H9 (cell line): ENCODE data around the gene AFF4. TPM values are rescaled to one million over a fixed set of nuclear protein-coding genes. Genes with fewer than 3 reads are reported as not detected.

Experiments
- DNase-seq: peaks from one replicate; pipeline ENCODE4 v3.0.0-alpha.2; 2017
- H2AFZ ChIP-seq: one replicate; pipeline ENCODE4 v1.6.1; 2013; ENCODE audit warnings: mild to moderate bottlenecking, low read length, control low read depth, moderate library complexity
- H2AK5ac ChIP-seq: 2 replicates; pipeline ENCODE4 v1.6.1; 2013; ENCODE audit warnings: low read length, control low read depth, mixed read lengths; ENCODE audit not compliant: insufficient read length
- H2BK120ac ChIP-seq: one replicate; pipeline ENCODE4 v1.6.1; 2013; ENCODE audit warnings: low read depth, mild to moderate bottlenecking, low read length, control low read depth, inconsistent platforms; ENCODE audit not compliant: poor library complexity, severe bottlenecking
- H2BK12ac ChIP-seq: 2 replicates; pipeline ENCODE4 v1.6.1; 2013; ENCODE audit warnings: low read length, control low read depth, mixed read lengths, low read depth; ENCODE audit not compliant: insufficient read length
- H2BK15ac ChIP-seq: 2 replicates; pipeline ENCODE4 v1.6.1; 2013; ENCODE audit warnings: low read depth, low read length, control low read depth
- H2BK20ac ChIP-seq: one replicate; pipeline ENCODE4 v1.6.1; 2013; ENCODE audit warnings: low read depth, mild to moderate bottlenecking, low read length, control low read depth, inconsistent platforms; ENCODE audit not compliant: poor library complexity, severe bottlenecking
- H2BK5ac ChIP-seq: 2 replicates; pipeline ENCODE4 v1.6.1; 2013; ENCODE audit warnings: low read length, control low read depth, mixed read lengths; ENCODE audit not compliant: insufficient read length
- H3K14ac ChIP-seq: 2 replicates; pipeline ENCODE4 v1.6.1; 2013; ENCODE audit warnings: low read length, control low read depth; ENCODE audit not compliant: insufficient read depth
- H3K18ac ChIP-seq: 2 replicates; pipeline ENCODE4 v1.6.1; 2013; ENCODE audit warnings: low read depth, mild to moderate bottlenecking, mixed read lengths, low read length, control low read depth; ENCODE audit not compliant: insufficient read length
- H3K23ac ChIP-seq: 2 replicates; pipeline ENCODE4 v1.6.1; 2013; ENCODE audit warnings: low read length, control low read depth, mixed read lengths, low read depth; ENCODE audit not compliant: insufficient read length
- H3K23me2 ChIP-seq: 2 replicates; pipeline ENCODE4 v1.6.1; 2013; ENCODE audit warnings: low read depth, mild to moderate bottlenecking, mixed read lengths, low read length, control low read depth; ENCODE audit not compliant: insufficient read length, poor library complexity, severe bottlenecking
- H3K27ac ChIP-seq: 2 replicates; pipeline ENCODE4 v1.5.1; 2013; ENCODE audit warnings: low read length, control low read depth, mixed read lengths, low read depth; ENCODE audit not compliant: insufficient read length
- H3K27me3 ChIP-seq: 2 replicates; pipeline ENCODE4 v1.6.1; 2013; ENCODE audit warnings: low read length, control low read depth, inconsistent platforms; ENCODE audit not compliant: insufficient read depth
- H3K4ac ChIP-seq: 2 replicates; pipeline ENCODE4 v1.6.1; 2013; ENCODE audit warnings: low read depth, mild to moderate bottlenecking, control low read depth, inconsistent platforms, low read length, moderate library complexity
- H3K4me1 ChIP-seq: 2 replicates; pipeline ENCODE4 v1.6.1; 2013; ENCODE audit warnings: low read length, control low read depth, inconsistent platforms; ENCODE audit not compliant: insufficient read depth
- H3K4me2 ChIP-seq: 2 replicates; pipeline ENCODE4 v1.6.1; 2013; ENCODE audit warnings: low read length, control low read depth, mixed read lengths; ENCODE audit not compliant: insufficient read length, insufficient read depth
- H3K56ac ChIP-seq: 2 replicates; pipeline ENCODE4 v1.6.1; 2013; ENCODE audit warnings: low read depth, mild to moderate bottlenecking, mixed read lengths, low read length, control low read depth; ENCODE audit not compliant: insufficient read length
- H3K79me1 ChIP-seq: 2 replicates; pipeline ENCODE4 v1.6.1; 2013; ENCODE audit warnings: low read depth, mild to moderate bottlenecking, moderate library complexity, low read length, control low read depth, inconsistent platforms; ENCODE audit not compliant: insufficient read depth, poor library complexity, severe bottlenecking
- H3K79me2 ChIP-seq: 2 replicates; pipeline ENCODE4 v1.6.1; 2013; ENCODE audit warnings: low read length, control low read depth, inconsistent platforms; ENCODE audit not compliant: insufficient read depth
- H3K9ac ChIP-seq: 2 replicates; pipeline ENCODE4 v1.6.1; 2013; ENCODE audit warnings: low read length, control low read depth, mixed read lengths; ENCODE audit not compliant: insufficient read length; ENCODE audit errors: extremely low read depth
- H3K9me3 ChIP-seq: one replicate; pipeline ENCODE4 v1.6.1; 2013; ENCODE audit warnings: low read depth, low read length, inconsistent platforms; ENCODE audit not compliant: control insufficient read depth
- H3T11ph ChIP-seq: one replicate; pipeline ENCODE4 v1.6.1; 2013; ENCODE audit warnings: mild to moderate bottlenecking, low read length, control low read depth, inconsistent platforms
- H4K20me1 ChIP-seq: one replicate; pipeline ENCODE4 v1.6.1; 2013; ENCODE audit not compliant: control insufficient read depth, insufficient read length, insufficient read depth
- H4K5ac ChIP-seq: 2 replicates; pipeline ENCODE4 v1.6.1; 2013; ENCODE audit warnings: low read depth, mild to moderate bottlenecking, mixed read lengths, low read length, control low read depth; ENCODE audit not compliant: insufficient read length
- H4K8ac ChIP-seq: replicated peaks from 2 replicates; pipeline ENCODE4 v1.6.1; 2013; ENCODE audit warnings: low read length, control low read depth, mixed read lengths, low read depth; ENCODE audit not compliant: insufficient read length
- H4K91ac ChIP-seq: 2 replicates; pipeline ENCODE4 v1.6.1; 2013; ENCODE audit warnings: low read depth, mild to moderate bottlenecking, moderate library complexity, mixed read lengths, low read length, control low read depth; ENCODE audit not compliant: insufficient read length
- H3K27ac Mint-ChIP-seq, 3 experiments: 2 replicates in 2 of 3; 3 replicates in 1 of 3; pipeline ENCODE4 v1.8.0; 2020 to 2021; ENCODE audit warnings: mixed read lengths in 3 of 3, mild to moderate bottlenecking in 1 of 3, moderate library complexity in 1 of 3
- H3K27me3 Mint-ChIP-seq: 2 replicates; pipeline ENCODE4 v1.8.0; 2021; ENCODE audit warnings: low read depth, mild to moderate bottlenecking, moderate library complexity, mixed read lengths
- H3K36me3 Mint-ChIP-seq, 3 experiments: 2 replicates in 2 of 3; 3 replicates in 1 of 3; pipeline ENCODE4 v1.8.0; 2020 to 2021; ENCODE audit warnings: low read depth in 3 of 3, mixed read lengths in 3 of 3; ENCODE audit not compliant: insufficient read depth in 1 of 3
- H3K4me1 Mint-ChIP-seq, 2 experiments: 2 replicates each; pipeline ENCODE4 v1.8.0; 2020; ENCODE audit warnings: mixed read lengths in 2 of 2
- H3K4me3 Mint-ChIP-seq, 2 experiments: 2 replicates in 1 of 2; 3 replicates in 1 of 2; pipeline ENCODE4 v1.8.0; 2020 to 2021; ENCODE audit warnings: mild to moderate bottlenecking in 2 of 2, mixed read lengths in 2 of 2, moderate library complexity in 1 of 2
- H3K9me3 Mint-ChIP-seq, 2 experiments: 2 replicates in 1 of 2; 3 replicates in 1 of 2; pipeline ENCODE4 v1.8.0; 2020; ENCODE audit warnings: mild to moderate bottlenecking in 2 of 2, mixed read lengths in 2 of 2, moderate library complexity in 1 of 2
- CTCF ChIP-seq: fragments of 200-600 bp; sonication (generic); conservative IDR thresholded peaks from 3 replicates; pipeline ENCODE4 v1.8.0; 2021; ENCODE audit warnings: antibody characterized with exemption, mild to moderate bottlenecking
- WGBS: extraction: QIAGEN DNeasy Blood & Tissue Kit; methylation state at CpG from one replicate; pipeline ENCODE4 v1.1.7; 2013; ENCODE audit warnings: missing lambda C conversion rate, low lambda C conversion rate, mixed read lengths; ENCODE audit not compliant: insufficient read length; ENCODE audit errors: extremely low coverage; 5-methylcytosine and 5-hydroxymethylcytosine counted together
- total RNA-seq: library from RNA; stranded (reverse); gene quantifications from 2 replicates; pipeline ENCODE4 v1.2.1, GENCODE V29; 2021

Gene AFF4
- total RNA-seq, 1 experiment from 2014 or later, result 73.2 TPM

- Histone ChIP-seq H2BK15ac (no peak overlapping the region), H4K5ac (no peak overlapping the region), H2BK5ac (no peak overlapping the region), H3K27me3 (no peaks in the 10 kb centered on the region), H4K91ac (no peak overlapping the region), H2BK20ac (no peak overlapping the region), H3K23ac (no peak overlapping the region), H3K4ac (no peak overlapping the region), H3T11ph (no peak overlapping the region), H3K23me2 (no peaks in the 10 kb centered on the region), H2BK120ac (no peak overlapping the region), H4K8ac (no peak overlapping the region), H3K18ac (no peak overlapping the region), H2AFZ (no peak overlapping the region), H3K14ac (no peak overlapping the region), H3K79me1 (no peaks in the 10 kb centered on the region), H3K4me2 (no peak overlapping the region), H3K79me2 (no peaks in the 10 kb centered on the region), H3K4me1 (no peaks in the 10 kb centered on the region), H3K56ac (no peak overlapping the region), H3K27ac (no peak overlapping the region), H2AK5ac (no peak overlapping the region), H3K9ac (no peak overlapping the region), H4K20me1 (no peaks in the 10 kb centered on the region), H2BK12ac (no peak overlapping the region), H3K9me3 (no peaks in the 10 kb centered on the region)
- no peak for TF ChIP-seq CTCF
- no peak overlapping the region for H3K4me3 Mint-ChIP-seq
- no peaks in the 10 kb centered on the region for H3K27me3 Mint-ChIP-seq
- no peaks in the 10 kb centered on the region for H3K9me3 Mint-ChIP-seq
- no peaks in the 10 kb centered on the region for H3K36me3 Mint-ChIP-seq
- no CpG with 5 or more reads among the region's 2 CpGs for WGBS
- H3K27ac Mint-ChIP-seq, result no peak overlapping the region
- H3K4me1 Mint-ChIP-seq, result peaks cover 3 to 8% of the 10 kb centered on the region in 2 experiments; a peak in 3 of 4 replicates
- DNase-seq, result no peak
Measured at GRCh38 chr5:132850066-132850465, 113.4 kb downstream of the AFF4 start.
